Stromal cell of bone marrow (primary cell): ENCODE results near the gene FNDC5.

Experiments used
- DNase-seq: peaks from one replicate; pipeline ENCODE4 v3.0.0-alpha.2; 2012; ENCODE audit warnings: low read depth

The FNDC5 gene

DNA sequence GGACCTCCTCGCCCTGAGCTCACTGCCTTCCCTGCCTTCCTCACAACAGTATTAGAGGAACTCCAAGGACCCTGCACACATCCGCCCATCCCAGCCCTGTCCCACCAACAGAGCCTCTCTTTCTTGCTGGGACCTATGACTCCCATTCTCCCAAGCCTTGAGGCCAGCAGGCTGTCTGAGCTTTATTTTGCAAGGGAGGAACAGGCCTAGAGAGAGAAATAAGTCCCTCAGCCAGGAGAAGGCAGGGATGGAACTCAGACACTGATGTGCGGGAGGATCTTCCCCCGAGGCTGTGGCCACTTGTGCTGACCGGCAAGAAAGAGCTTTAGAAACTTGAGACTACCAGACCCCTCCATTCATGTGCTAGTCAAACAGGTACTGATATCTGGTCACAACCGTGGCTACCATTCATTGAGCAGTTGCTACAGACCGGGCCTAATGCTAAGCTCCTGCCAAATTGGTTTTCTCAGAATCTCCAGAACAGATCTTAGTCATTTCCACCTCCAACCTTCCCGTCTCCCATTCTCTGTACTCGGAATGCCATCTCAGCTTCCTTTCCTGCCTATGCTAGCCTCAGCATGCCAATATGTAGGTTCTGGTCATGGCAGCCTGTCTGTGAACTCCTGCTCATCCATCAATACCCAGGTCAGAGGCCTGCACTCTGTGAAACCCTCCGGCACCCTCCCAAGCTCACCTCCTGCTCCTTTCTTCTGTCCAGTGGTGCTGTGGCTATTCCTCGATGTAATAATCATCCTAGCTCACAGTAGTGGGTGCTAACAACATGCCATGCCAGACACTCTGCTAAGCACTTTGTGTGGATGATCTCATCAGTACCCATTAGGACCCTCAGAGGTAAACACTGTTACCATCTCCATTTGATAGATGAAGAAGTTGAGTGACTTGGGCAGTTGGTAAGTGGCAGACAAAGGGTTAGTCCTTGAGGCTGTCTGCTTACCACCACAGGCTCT lies 26.7 kb upstream of the FNDC5 start:
- DNase-seq: no peak

DNA sequence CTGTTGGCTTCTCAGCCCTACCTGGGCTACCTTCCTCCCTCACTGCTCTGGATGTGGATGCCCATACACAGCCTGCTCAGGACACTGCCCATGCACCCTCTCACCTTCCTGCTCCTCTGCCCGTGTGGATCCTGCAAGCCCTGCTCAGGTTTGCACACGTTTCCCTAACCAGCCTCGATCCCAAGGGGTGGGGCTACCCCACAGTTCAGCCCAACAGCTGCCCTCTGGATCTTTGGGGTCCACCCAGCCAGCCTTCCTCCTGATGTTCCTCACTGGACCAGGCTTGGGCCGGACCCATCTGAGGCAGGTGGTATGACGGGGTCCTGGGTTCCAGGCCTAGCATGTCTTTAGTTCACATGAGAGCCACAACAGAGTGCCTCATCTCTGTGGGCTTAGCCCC lies 25.7 kb upstream of the FNDC5 start:
- no peak for DNase-seq

DNA sequence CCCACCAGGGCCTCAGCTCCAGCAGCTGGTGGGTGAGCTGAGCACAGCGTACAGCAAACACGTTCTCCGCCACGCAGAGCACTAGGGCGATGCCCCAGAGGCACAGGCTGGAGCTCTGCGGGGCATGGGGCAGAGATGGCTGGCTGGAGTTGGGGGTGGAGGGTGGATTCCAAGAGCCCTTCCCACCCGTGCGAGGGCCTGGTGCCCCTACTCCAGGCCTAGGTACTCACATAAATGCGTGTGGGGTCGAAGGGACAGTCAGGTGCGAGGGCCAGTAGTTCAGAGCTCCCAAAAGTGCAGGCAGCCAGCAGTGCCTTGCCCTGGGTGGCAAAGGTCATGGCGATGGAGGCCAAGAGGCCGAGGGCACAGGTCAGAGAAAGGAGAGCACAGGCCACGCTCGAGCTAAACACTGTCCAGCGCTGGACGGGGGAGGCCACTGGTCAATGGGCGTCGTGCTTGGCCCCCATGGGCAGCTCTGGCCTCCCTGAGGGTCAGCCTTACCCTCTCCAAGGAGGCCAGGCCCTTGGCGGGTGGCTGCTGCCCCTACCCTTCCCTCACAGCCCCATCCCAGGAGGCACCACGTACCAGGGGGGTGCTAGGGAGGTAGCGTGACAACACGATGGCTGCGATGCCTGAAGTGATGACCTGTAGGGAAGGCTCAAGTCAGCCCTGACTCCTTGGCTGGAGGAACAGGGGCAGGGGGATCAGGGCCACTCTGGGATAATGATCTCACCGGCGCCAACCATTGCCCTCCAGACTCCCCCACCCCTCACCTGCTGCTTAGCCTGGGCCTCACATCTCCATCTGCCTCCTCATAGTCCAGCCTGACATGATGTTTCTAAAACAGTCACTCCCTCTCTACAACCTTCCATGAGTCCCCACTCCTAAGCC lies 24.9 kb upstream of the FNDC5 start:
- no peak for DNase-seq

DNA sequence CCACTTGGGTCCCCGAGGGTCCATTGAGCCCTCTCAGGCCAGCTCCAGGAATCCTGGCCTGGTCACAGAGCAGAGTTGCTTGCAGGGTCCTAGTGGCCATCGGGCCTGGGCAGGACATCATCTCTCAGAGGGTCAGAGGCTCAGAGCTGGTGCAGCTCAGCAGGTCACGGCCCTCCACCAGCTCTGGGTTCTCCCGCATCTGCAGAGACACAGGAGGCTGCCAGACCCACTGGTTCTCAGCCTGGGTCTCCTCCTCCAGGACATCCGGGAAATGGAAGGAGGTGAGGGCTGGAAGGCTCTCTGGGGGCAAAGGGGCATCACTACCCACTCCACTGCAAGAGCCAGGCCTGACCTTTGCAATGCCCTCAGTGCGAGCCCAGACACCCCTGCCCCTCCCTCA lies 24.0 kb upstream of the FNDC5 start:
- no peak for DNase-seq

DNA sequence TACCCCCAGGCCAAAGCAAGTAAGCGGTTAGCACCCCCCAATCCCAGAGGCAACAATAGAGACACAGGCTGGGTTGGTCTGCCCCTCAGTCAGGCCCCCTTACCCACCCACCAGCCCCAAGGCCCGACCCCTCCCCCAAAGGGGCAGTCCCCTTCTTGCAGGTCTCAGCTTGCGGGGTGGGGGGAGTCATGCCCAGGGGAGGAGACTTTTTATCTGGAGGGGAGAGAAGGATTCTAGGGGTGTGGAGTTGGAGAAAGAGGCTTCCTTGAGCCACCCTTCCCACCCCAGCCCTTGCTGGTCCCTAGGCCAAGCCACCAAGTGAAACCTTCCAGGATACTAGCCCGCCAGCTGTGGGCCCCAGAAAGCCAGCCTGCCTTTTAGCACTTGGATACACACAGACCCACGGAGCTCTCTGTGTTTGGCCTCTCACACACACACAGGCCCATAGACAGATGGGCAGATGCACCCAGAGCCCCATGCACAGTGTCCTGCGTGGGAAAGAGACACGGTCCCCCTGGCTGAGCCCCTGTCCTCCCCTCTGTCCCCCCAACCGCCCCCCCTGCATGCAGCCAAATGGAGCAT lies 23.4 kb upstream of the FNDC5 start:
- no peak for DNase-seq

DNA sequence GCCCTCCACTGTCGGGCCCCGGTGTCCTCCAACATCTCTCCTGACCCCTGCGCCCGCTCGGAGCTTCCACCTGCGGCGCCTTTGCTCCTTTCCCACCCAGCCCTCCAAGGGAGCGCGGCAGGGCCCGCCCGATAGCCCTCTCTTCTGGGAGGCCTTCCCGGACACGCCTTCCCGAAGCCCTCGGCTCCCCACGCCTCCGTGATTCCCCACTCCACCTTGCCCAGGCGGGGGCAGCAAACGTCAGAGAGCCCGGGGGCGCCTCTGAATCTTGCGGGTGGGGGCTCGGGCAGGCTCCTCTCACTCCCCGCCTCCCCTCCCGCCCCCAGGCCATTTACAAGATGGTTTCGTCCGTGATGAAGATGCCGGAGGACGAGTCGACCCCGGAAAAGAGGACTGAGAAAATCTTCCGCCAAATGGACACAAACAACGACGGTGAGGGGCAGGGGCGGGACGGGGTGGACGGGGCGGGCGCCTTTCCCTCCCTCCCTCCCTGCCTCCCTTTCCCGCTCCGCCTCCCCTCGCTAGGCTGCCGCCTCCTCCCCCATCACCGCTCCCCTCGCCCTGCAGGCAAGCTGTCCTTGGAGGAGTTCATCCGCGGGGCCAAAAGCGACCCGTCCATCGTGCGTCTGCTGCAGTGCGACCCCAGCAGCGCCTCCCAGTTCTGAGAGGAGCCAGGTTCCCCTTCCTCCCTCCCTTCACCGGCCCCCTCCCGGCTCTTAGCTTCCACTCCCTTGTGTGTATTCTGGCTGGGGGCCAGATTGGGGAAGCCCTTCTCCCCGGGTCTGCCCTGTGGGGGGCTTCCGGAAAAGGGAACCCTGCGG lies 22.7 kb upstream of the FNDC5 start:
- no peak for DNase-seq

DNA sequence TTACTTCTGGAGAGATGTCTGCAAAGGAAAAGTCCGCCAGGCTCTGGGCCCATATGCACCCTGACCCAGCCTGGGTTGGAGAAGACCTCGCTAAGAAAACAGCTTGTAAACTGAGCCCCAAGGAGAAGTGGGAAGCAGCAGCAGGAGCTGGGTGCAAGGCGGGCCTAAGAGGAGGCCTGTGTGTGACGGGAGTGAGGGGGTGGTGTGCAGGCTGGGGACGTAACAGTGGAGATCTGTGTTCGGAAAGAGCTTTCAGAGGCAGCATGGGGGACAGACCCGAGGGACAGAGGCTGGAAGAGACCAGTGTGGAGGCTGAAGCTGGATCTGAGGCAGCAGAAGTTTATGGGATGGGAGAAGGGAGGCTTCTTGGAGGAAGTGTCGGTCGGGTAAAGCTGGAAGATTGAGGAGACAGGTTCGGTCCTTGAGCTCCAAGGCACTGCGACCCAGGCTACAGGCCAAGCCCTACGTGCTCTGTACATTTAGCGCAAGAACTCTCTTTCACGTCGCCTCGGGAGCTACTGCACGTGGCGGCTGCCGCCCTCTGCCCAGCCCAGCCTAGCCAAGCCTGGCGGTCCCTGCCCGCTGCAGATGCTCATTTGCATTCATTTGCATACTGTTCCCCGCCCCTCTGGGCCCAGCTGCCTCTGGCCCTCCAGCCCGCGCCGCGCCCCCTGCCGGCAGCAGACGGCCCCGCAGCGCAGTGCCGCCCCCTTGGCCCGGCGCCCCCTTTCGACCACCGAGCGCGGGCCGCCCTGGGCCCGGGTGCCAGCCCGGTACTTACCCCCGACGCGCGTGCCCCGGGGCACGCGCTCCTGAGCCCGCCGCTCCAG lies 21.9 kb upstream of the FNDC5 start:
- DNase-seq: no peak

DNA sequence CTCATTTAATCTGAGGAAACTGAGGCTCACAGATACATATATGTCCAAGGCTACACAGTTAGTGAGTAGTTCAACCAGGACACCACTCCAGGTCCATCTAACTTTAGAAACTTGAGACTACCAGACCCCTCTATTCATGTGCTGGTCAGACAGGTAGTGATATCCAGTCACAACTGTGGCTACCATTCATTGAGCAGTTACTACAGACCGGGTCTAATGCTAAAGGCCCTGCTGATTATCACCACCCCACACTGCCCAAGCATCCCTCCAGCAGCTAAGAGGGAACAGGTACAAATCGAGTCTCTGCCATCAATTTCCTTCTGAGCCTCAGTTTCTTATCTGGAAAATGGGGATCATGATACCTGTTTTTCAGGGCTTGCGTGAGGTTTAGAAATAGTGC lies 20.9 kb upstream of the FNDC5 start:
- DNase-seq: no peak

DNA sequence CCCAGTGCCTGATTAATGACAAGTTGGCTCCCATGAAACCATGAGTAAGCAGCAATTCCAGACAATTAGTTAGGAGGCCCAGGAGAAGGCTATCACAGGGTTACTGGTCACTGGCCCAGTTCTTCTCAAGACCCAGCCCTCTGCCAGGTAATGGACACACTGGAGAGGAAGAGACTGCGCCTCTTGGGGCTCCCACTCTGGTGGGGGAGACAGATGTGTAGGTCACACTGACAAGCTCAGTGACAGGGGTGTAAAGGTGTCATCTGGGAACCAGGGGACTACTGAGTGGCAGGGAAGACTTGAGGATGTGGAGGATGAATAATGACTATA lies 20.5 kb upstream of the FNDC5 start:
- DNase-seq: no peak

DNA sequence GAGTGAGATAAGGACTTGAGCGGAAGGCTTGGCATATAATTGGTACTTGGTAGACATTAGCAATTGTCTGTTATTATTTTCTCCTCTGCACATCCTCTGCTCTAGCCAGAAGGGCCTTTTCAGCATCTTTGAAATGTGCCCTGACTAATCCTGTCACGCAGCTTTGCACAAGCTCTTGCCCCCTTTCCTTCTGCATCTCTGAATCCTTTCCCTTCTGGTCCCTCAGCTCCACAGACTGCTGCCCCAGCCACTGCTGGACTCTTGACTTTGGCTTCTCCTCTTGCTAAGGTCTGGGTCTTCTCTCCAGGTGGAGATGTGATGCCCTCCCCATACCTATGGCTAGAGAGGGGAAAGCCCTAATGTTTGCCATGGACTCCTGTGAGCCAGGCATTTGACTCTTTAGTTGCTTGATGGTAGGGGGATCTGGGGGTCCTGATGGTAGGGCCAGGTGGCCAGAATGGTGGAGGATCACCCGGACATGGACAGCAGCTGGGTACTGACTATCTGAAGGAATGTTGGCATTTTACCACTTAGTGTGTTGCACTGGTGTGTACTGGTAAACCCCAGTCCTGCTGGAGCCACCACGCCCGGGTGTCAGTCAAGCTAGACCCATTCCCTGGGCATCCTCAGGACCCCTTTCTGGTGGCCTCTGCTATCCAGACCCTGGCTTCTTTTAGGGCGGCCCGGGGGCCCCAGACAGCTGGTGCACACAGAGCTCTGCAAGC lies 20.0 kb upstream of the FNDC5 start:
- DNase-seq: no peak

DNA sequence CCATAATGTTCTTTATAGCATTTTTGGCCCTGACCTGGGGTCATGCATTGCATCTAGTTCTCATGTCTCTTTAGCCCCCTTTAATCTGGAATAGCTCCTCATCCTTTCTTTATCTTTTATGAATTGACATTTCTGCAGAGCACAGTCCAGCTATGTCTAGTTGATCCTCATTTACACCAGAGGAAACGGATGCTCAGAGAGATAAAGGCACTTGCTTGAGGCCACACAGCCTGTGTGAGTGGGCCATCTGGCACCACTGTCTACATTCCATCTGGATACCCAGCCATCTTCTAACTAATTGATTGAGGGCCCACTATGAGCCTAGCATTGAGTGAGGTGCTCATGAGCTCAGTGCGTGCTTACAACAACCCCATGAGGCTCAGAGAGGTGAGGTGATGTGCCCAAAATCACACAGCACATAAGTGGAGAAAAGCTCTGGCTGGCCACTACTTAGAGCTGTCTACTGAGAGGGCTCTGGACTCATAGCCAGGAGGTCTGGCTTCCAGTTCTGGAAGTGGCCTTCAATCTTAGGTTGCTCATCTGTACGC lies 19.1 kb upstream of the FNDC5 start:
- no peak for DNase-seq

DNA sequence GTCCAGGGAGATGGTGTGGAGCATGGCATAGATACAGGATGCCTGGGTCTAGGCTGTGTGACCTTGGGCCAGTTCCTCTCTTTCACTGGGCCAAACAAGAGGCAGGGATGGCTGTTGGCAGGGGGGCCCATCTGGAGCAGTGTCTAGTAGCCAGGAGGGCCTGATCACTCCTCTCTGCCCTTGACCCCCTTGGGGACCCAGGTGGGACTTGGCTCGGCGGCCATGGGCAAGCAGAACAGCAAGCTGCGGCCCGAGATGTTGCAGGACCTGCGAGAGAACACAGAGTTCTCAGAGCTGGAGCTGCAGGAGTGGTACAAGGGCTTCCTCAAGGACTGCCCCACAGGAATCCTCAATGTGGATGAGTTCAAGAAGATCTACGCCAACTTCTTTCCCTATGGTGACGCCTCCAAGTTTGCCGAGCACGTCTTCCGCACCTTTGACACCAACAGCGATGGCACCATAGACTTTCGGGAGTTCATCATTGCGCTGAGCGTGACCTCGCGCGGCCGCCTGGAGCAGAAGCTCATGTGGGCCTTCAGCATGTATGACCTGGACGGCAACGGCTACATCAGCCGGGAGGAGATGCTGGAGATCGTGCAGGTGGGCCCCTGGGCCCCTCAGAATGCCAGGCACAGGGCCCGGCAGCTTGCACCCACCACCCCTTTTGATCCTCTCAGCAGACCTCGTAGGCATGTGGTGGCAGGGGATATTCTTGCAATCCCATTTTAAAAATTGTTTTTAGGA lies 18.1 kb upstream of the FNDC5 start:
- DNase-seq: no peak

DNA sequence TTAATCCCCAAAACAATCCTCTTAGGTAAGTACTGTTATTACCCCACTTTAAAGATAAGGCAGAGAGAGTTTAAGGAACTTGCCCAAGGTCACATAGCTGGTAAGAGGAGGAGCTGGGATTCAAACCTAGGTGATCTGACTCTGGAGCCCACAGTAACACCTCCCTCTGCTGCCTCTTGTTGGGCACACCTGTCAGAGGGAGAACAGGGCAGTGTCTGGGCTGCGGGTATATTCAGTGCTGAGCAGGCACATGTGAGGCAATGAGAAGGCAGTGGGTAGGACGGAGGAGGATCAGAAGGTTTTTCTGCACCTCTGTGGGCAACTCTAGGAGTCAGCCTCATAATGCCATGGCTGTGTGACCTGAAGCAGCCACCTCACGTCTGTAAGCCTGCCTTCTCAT lies 17.4 kb upstream of the FNDC5 start:
- no peak for DNase-seq

DNA sequence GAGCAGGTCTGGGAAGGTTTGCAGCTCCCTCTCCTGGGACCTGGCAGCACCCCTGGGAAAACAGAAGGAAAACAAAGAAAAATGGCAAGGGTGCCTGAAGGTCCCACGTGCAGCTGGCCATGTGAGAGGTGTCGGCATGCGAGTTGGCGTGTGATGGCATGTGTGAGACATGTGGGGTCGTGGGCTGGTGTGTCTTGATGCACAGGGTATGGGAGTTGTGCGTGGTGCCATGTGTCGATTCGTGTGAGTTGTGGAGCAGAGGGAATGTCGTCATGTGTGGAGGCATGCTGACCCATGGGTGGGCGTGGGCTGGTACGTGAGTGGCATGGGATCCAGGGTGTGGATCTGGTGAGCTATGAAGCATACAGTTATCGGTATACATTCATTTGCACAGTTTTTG lies 16.9 kb upstream of the FNDC5 start:
- DNase-seq: no peak

DNA sequence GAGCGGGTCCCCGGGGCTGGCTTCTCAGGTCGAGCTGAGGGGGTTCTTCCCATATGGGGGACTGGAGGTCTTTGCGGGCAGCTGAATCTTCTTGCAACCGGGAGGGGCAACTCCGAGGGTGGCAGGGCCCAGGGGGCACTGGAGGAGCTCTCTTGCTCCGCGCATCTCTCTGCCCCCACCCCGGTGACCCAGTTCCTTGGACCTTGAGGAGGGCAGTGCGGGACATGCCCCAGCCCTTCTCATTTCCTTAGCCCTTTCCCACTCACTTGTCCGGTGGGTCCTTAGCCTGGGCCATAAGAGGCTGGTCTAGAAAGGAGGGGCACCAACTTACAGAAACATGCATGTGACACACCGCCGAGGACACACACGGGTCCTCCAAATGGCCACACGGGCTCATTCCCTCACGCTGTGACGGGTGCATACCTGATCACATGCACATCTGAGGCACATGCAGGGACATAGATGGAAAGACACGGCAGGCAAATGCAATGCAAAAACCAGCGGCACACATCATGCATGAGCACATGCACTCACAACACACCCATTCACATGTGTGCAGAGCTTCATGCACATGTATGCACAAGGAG lies 16.2 kb upstream of the FNDC5 start:
- DNase-seq: no peak

DNA sequence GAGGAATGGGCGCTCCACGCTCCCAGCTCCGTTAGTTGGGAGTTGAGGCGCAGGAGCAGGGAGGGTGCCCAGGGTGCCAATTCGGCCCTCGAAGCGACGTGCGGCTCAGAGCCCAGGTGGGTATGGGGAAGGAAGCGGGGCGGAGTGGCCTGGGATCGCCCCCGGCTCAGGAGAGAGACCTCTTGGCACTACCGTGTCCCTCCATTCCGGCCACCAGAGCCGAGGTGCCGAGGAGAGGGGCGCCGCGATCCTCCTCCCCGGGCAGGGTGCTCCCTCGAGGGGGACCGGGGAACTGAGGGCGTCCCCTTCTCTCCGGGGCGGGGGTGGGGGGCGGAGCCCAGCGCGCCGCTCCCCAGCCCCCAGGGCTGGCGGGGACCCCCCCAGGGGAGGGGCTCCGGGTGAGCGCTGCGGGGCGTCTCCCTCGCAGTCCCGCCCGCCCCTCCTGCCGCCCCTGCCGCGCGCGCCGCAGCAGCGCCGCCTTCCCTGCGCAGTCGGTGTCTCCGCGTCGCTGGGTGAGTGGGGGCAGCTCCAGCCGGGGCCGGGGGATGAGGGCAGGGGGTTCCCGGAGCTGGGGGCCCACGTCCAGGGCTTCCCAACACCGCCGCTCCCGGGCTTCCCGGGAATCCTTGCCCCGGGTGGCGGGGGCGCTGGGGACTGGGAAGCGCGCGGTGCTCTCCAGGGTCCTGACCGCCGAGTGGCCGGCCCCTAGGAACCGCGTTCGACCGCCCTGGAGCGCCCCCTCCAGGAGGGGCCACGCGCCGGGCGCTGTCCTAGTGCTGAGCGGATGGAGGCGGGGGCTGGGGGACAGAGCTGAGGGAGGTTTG lies 15.5 kb upstream of the FNDC5 start, which contains the start of gene HPCA:
Gene HPCA, plus strand, starts transcription at position 488 of the 824 bp plus-strand sequence. CDS start 2,408 bp downstream, outside the sequence.
- no peak for DNase-seq

DNA sequence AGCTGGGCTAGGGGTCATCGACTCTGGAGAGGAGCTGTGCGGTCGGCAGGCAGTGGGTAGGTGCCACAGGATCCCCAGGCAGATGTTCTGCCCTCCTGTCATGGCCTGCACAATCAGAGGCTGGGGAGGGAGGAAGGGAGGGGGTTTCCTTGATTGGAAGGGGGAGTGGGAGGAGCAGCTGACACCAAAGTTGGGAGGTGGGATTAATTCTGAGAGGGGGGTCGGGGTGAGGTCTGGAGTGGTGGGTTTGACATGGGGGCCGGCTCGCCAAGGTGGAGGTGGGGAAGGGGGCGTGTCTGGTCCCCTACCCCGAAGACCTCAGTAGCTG lies 14.9 kb upstream of the FNDC5 start:
- DNase-seq: no peak

DNA sequence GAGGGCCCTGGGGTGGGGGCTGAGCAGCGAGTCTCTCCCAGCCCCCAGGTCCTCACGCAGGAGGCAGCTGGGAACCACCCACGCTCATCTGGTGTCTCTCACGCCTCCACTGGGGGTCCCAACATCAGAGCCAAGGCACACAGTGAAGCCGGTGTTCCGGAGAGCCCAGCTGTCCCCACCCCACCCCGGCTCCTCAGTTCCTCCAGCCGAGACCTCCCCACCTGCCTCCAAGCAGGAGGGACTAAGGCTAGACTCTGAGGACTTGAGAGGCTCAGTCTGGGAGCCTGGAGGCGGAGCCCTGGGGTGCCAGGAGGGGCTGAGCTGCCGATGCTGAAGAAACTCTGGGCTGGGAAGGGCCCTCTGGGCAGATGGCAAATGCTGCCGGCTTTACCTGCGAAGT lies 14.0 kb upstream of the FNDC5 start:
- no peak for DNase-seq
